ENCODE data around the gene HTRA2. TPM values are rescaled to one million over a fixed set of nuclear protein-coding genes. Genes with fewer than 3 reads are reported as not detected.

The HTRA2 gene
- total and polyA plus RNA-seq, 9 of the 15 experiments (the other 6 are each of a cell fraction or from before 2014, with no cell fraction given) = 54.2 to 71.2 (median 65.8) TPM

- peak overlapping the region; percentile 94 for H3K27ac ChIP-seq (ENCODE audit: extremely low read depth, low read depth, low read length)
- WGBS (ENCODE audit: insufficient coverage, low coverage, missing lambda C conversion rate) = under 1% methylated on average over 29 of the region's 29 CpGs
- FAIRE-seq (peak; percentile 15), DNase-seq (ENCODE audit: extremely low read depth in 1 of 4, low spot score in 3 of 4) (peak in 3 of 4 experiments; percentile 28 to 50 (median 32)), ATAC-seq (peak; percentile 8)
- no TSS peak for BruUV-seq (replicated peaks)
- ChIA-PET CTCF (ENCODE audit: low intra/inter-chr PET ratio) (no interaction called here), POLR2A (interaction anchor here (0.6 to 3.9 kb wide), 14 partner anchors 8 to 313 kb away, joined by 3 to 25 read pairs (median 4); partner anchors contain the start of gene MRPL53)
- intact Hi-C loops (cut with micrococcal nuclease) = loop anchor here (1.0 to 2.0 kb wide), 3 partner anchors 21 to 74 kb away; partner anchors contain the start of genes CCDC142, PCGF1 and TTC31
- peak overlapping the region; percentile 96 for H3K4me3 ChIP-seq
- H4K20me1 ChIP-seq (replicated peaks; ENCODE audit: control insufficient read depth, insufficient read depth, low read length) = peaks cover 5% of the 10 kb centered on the region; the same call in 1 of the 2 replicates
- H3K9me3 ChIP-seq (replicated peaks; ENCODE audit: control insufficient read depth, insufficient read depth, low read depth, low read length) = no peaks in the 10 kb centered on the region
- H3K36me3 ChIP-seq (ENCODE audit: control insufficient read depth, insufficient read depth, low read length) = peaks cover 65% of the 10 kb centered on the region
- H3K4me1 ChIP-seq (replicated peaks in 1 of 2; ENCODE audit: control insufficient read depth in 2 of 2, insufficient read depth in 2 of 2, low read length in 2 of 2) = peaks cover 28 to 33% of the 10 kb centered on the region in 2 experiments
- H3K9me1 ChIP-seq (ENCODE audit: control insufficient read depth, insufficient read depth, low read length) = peaks cover 3% of the 10 kb centered on the region
- H2AFZ ChIP-seq (ENCODE audit: low read depth, low read length) = peak overlapping the region; percentile 89
- H3K27me3 ChIP-seq (ENCODE audit: control insufficient read depth in 2 of 2, insufficient read depth in 2 of 2, low read length in 2 of 2) = no peaks in the 10 kb centered on the region
- H3K4me2 ChIP-seq (ENCODE audit: insufficient read depth, low read length) = peak overlapping the region; percentile 96
- peak overlapping the region; percentile 93 to 97 for H3K9ac ChIP-seq (ENCODE audit: insufficient read depth in 1 of 2, low read depth in 2 of 2, low read length in 2 of 2)
- peaks cover 52% of the 10 kb centered on the region for H3K79me2 ChIP-seq (ENCODE audit: control insufficient read depth, insufficient read depth, low read length)
- in situ Hi-C loops (cut with MboI) = no loop called here
- TF ChIP-seq ETS1 (conservative IDR thresholded peaks at IDR 0.05; ENCODE audit: control insufficient read depth, low read depth, low read length) (peak; percentile 32; the same call in 1 of the 2 replicates), MGA (IDR thresholded peaks at IDR 0.05) (0 out of 2 replicates have a peak, but pooled peaks have one; percentile 32), CHD1 (IDR thresholded peaks at IDR 0.05; ENCODE audit: low read length) (peak; percentile 19), BHLHE40 (IDR thresholded peaks at IDR 0.05; ENCODE audit: low read length) (0 out of 2 replicates have a peak, but pooled peaks have one; percentile 2), ZBTB7A (IDR thresholded peaks at IDR 0.05; ENCODE audit: borderline replicate concordance, control insufficient read depth, low read depth, low read length) (peak; percentile 36; the same call in 1 of the 2 replicates), NFATC3 (IDR thresholded peaks at IDR 0.05) (no peak), CREBBP (IDR thresholded peaks at IDR 0.05; ENCODE audit: low read depth, low read length) (no peak)
These were observed 955 bp upstream of the HTRA2 start for GRCh38 chr2:74528600-74529356.

All from K562 (cell line).